Measurements from ENCODE around the gene CSNK1G1. TPM values are rescaled to one million over a fixed set of nuclear protein-coding genes. Genes with fewer than 3 reads are reported as not detected.
"Not testable (repeated sequence)": the region's sequence is repeated elsewhere in the genome, so short reads cannot be mapped to it uniquely, and the experiment has no call there.

CSNK1G1 gene
- total RNA-seq, 1 experiment from 2014 or later: 33.8 TPM

DNA sequence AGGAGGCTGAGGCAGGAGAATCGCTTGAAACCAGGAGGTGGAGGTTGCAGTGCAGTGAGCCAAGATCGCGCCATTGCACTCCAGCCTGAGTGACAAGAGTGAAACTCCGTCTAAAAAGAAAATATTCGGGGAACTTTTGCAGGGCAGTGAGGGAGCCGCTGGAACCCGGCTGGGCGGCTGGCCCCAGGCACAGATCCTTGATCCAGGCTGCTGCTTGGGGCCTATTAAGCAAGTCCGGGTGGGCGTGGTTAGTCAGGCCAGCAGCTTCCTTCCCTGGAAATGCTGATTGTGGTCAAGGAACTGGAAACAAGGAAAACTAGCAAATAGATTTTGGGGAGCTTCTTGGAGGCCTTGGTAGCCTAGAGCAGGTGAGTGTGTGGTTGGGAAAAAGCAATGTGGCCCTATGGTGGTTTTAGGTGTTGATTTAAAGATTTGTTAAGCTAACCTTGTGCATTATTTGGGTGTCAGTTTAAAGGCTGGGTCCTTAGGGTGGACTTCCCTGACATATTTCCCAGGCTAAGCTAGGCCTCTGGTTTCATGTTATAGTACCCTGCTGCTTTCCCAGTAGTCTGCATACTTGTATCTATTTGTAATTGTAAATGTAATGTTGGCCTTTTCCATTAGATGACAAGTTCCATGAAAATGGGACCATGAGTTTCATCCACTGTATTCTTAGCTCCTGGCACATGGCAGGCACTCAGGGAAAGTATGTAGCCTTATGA is 222.2 kb downstream of the CSNK1G1 start:
- DNase-seq (ENCODE audit: low read depth): no peak

DNA sequence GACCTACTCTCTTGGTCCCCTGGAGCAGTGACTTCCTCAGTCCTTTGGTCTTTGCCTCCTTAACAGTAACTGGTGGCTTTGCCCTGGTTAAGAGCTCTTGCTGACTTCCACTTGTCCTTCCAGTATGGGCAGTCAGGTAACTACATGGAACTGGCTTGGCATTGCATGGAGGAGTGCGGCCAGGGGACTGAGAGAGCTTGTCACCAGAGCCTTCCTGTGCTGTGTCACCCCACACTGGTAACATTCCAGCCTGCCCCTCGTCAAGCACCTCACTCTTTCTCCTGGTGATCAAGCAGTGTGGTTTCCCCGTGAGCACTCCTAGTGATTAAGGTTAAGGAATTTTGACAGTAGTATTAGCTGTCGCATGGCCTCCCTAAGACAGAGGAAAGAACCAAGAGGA is 223.8 kb downstream of the CSNK1G1 start:
- no peak for DNase-seq (ENCODE audit: low read depth)

DNA sequence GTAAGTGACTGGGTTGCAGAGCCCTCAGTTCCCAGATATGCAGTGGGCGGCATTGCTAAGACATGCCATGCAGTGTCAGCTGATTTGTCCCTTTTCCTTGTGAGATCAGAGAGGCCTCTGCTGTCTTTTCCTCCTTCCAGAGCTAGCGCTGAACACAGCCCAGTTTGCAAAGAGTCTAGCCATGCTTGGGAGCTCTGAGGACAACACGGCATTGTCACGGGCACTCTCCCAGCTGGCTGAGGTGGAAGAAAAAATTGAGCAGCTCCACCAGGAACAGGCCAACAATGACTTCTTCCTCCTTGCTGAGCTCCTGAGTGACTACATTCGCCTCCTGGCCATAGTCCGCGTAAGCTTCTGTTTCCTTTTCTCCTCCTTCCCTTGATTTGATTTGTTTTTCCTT is 224.4 kb downstream of the CSNK1G1 start:
- DNase-seq (ENCODE audit: low read depth): no peak

- no peak for DNase-seq (ENCODE audit: low read depth)
Observed at GRCh38 chr15:64130159-64130558, 225.8 kb downstream of the CSNK1G1 start.

GRCh38 chr15:64127521-64128270 is 228.3 kb downstream of the CSNK1G1 start:
- no peak for DNase-seq (ENCODE audit: low read depth)

DNA sequence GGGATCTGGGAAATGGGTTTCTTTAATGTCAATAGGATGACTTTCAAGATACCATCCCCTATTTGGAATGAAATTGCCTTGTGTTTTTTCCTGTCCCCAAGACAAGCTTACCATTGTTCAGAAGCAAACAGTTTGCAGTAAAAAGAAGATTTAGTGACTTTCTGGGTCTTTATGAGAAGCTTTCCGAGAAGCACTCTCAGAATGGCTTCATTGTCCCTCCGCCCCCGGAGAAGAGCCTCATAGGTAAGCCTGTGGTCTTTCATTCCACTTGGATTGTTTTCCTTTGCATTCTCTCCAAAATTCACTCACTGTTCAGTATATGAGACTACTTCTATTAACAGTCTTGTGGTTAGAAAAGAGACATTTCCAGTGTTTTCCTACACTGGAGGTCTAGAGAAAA is 230.0 kb downstream of the CSNK1G1 start:
- DNase-seq (ENCODE audit: low read depth): no peak

- no peak for DNase-seq (ENCODE audit: low read depth)
Observed at GRCh38 chr15:64122936-64123351, 233.0 kb downstream of the CSNK1G1 start.

- no peak for DNase-seq (ENCODE audit: low read depth)
Observed at GRCh38 chr15:64122444-64122843, 233.5 kb downstream of the CSNK1G1 start.

DNA sequence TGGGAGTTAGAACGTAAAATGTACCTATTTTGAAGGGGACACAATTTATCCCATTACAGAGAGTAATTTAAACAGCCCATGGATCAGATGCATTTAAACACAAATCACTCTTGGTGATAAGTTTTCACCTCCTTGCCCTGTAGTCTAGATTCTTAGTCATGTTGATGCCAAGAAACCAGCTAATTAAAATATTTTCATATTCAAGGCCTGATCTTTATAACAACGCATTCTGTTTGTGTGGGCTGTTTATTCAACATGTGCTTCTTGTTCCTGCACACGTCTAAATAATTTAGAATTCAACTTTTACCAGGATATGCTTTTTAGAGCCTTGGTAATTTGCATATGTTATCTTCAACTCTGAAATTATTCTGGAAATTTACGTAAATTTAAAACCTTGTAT is 234.4 kb downstream of the CSNK1G1 start:
- no peak for DNase-seq (ENCODE audit: low read depth)

DNA sequence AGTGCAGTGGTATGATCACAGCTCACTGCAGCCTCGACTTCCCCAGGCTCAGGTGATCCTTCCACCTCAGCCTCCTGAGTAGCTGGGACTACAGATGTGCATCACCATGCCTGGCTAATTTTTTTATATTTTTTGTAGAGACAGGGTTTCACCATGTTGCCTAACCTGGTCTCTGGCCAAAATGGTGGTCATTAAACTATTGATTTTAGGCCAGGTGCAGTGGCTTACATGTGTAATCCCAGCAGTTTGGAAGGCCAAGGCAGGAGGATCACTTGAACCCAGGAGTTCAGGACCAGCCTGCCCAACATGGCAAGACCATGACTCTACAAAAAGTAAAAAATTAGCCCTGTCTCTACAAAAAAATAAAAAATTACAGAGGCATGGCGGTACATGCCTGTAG is 235.7 kb downstream of the CSNK1G1 start:
- not testable (repeated sequence) for DNase-seq (ENCODE audit: low read depth)

DNA sequence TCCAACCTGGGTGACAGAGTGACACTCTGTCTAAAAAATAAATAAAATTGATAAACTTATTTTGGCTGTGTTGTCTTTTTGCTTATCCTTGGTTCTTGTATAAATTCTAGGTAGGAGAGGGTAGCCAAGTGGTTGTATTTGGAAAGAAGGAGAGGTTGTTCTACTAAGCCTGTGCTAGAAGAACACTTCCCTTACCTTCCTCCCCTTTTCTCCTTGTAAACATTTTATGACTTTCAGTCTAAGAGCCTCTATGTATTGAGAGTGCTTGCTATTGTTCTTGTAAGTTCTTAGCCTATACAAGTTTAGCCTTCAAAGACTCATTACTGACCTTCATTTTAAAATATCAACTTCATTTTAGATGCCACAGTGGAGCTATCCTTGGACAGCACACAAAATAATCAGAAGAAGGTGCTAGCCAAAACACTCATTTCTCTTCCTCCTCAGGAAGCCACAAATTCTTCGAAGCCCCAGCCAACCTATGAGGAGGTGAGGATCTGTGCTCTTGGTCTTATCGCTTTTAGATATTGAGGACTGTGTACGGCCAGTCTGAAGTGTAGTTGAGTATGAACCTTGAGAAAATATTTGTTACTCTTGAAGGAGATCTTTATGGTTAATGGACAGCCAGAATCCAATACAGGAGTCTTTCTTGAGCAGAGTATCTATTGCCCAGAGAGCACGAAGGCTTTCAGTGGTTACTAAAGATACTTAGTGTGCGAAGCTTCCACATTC is 238.1 kb downstream of the CSNK1G1 start:
- DNase-seq (ENCODE audit: low read depth): no peak

Other genes with a start within 250 kb of the CSNK1G1 start
- 0.20 and 0.27 TPM in 2 replicates for gene SNX22, start 204.4 kb downstream of the CSNK1G1 start, total RNA-seq (2014; rRNA removed; shearing (Covaris generic))
- 814 and 1,026 TPM in 2 replicates for gene PPIB, start 193.2 kb downstream of the CSNK1G1 start, total RNA-seq (2014; rRNA removed; shearing (Covaris generic))
- gene PCLAF, start 25.3 kb upstream of the CSNK1G1 start, total RNA-seq (2014; rRNA removed; shearing (Covaris generic)): 90.7 and 163 TPM in 2 replicates
- 10.5 and 10.6 TPM in 2 replicates for gene TRIP4, start 31.7 kb upstream of the CSNK1G1 start, total RNA-seq (2014; rRNA removed; shearing (Covaris generic))
- gene ZNF609, start 104.4 kb upstream of the CSNK1G1 start, total RNA-seq (2014; rRNA removed; shearing (Covaris generic)): 10.6 and 18.1 TPM in 2 replicates